Measurements from ENCODE around the gene FMN1.

The FMN1 gene

GRCh38 chr15:33201491-33202231 is 7.1 kb upstream of the FMN1 start:
- Histone ChIP-seq H3K27me3 (ENCODE audit: control insufficient read depth, low read length) (no peaks in the 10 kb centered on the region), H3K9me3 (ENCODE audit: control insufficient read depth, insufficient read depth, low read length) (no peaks in the 10 kb centered on the region), H3F3A (ENCODE audit: control insufficient read depth, insufficient read depth) (no peaks in the 10 kb centered on the region), H3K27ac (ENCODE audit: low read depth, low read length) (no peak overlapping the region), H3K4me1 (ENCODE audit: control insufficient read depth, low read length) (no peaks in the 10 kb centered on the region), H3K36me3 (ENCODE audit: control insufficient read depth, low read length) (no peaks in the 10 kb centered on the region), H4K20me1 (ENCODE audit: control insufficient read depth, insufficient read depth, low read depth, low read length) (no peaks in the 10 kb centered on the region), H3K4me3 (ENCODE audit: low read length) (no peak overlapping the region), H3K79me2 (ENCODE audit: control insufficient read depth, low read length) (no peaks in the 10 kb centered on the region), H3K4me2 (ENCODE audit: low read length) (no peak overlapping the region), H3K9me2 (replicated peaks; ENCODE audit: control insufficient read depth, low read length) (no peaks in the 10 kb centered on the region)
- TF ChIP-seq CTCF (IDR thresholded peaks at IDR 0.05; ENCODE audit: low read depth, low read length, poor library complexity, severe bottlenecking) (no peak), EZH2phosphoT487 (IDR thresholded peaks at IDR 0.05; ENCODE audit: borderline replicate concordance, low read length) (no peak)

- H3K27me3 ChIP-seq (ENCODE audit: control insufficient read depth, low read length) = no peaks in the 10 kb centered on the region
- H3K4me3 ChIP-seq (ENCODE audit: low read length) = no peak overlapping the region
- no peaks in the 10 kb centered on the region for H3F3A ChIP-seq (ENCODE audit: control insufficient read depth, insufficient read depth)
- no peak for TF ChIP-seq CTCF (IDR thresholded peaks at IDR 0.05; ENCODE audit: low read depth, low read length, poor library complexity, severe bottlenecking)
- TF ChIP-seq EZH2phosphoT487 (IDR thresholded peaks at IDR 0.05; ENCODE audit: borderline replicate concordance, low read length) = no peak
- H3K4me2 ChIP-seq (ENCODE audit: low read length) = no peak overlapping the region
- H4K20me1 ChIP-seq (ENCODE audit: control insufficient read depth, insufficient read depth, low read depth, low read length) = no peaks in the 10 kb centered on the region
- no peaks in the 10 kb centered on the region for H3K36me3 ChIP-seq (ENCODE audit: control insufficient read depth, low read length)
- H3K4me1 ChIP-seq (ENCODE audit: control insufficient read depth, low read length) = no peaks in the 10 kb centered on the region
- H3K79me2 ChIP-seq (ENCODE audit: control insufficient read depth, low read length) = no peaks in the 10 kb centered on the region
- no peak overlapping the region for H3K27ac ChIP-seq (ENCODE audit: low read depth, low read length)
- H3K9me3 ChIP-seq (ENCODE audit: control insufficient read depth, insufficient read depth, low read length) = no peaks in the 10 kb centered on the region
- H3K9me2 ChIP-seq (replicated peaks; ENCODE audit: control insufficient read depth, low read length) = no peaks in the 10 kb centered on the region
Measured at GRCh38 chr15:33200903-33201302, 6.4 kb upstream of the FMN1 start.

- no peak for TF ChIP-seq EZH2phosphoT487 (IDR thresholded peaks at IDR 0.05; ENCODE audit: borderline replicate concordance, low read length)
- TF ChIP-seq CTCF (IDR thresholded peaks at IDR 0.05; ENCODE audit: low read depth, low read length, poor library complexity, severe bottlenecking) = no peak
- H3K27ac ChIP-seq (ENCODE audit: low read depth, low read length) = no peak overlapping the region
- no peak overlapping the region for H3K4me3 ChIP-seq (ENCODE audit: low read length)
- H3K4me2 ChIP-seq (ENCODE audit: low read length) = no peak overlapping the region
- H3K79me2 ChIP-seq (ENCODE audit: control insufficient read depth, low read length) = no peaks in the 10 kb centered on the region
- no peaks in the 10 kb centered on the region for H4K20me1 ChIP-seq (ENCODE audit: control insufficient read depth, insufficient read depth, low read depth, low read length)
- no peaks in the 10 kb centered on the region for H3K36me3 ChIP-seq (ENCODE audit: control insufficient read depth, low read length)
- no peaks in the 10 kb centered on the region for H3K9me2 ChIP-seq (replicated peaks; ENCODE audit: control insufficient read depth, low read length)
- no peaks in the 10 kb centered on the region for H3K9me3 ChIP-seq (ENCODE audit: control insufficient read depth, insufficient read depth, low read length)
- H3F3A ChIP-seq (ENCODE audit: control insufficient read depth, insufficient read depth) = no peaks in the 10 kb centered on the region
- H3K4me1 ChIP-seq (ENCODE audit: control insufficient read depth, low read length) = no peaks in the 10 kb centered on the region
- no peaks in the 10 kb centered on the region for H3K27me3 ChIP-seq (ENCODE audit: control insufficient read depth, low read length)
Measured at GRCh38 chr15:33200444-33200843, 5.9 kb upstream of the FMN1 start.

Data from DOHH2 (cell line).